GF-D8 (cell line): Measurements from ENCODE around the gene EFNA3.

ENCODE experiments used
- DNase-seq: peaks from one replicate; lab custom pipeline; 2025; lab: John Stamatoyannopoulos, UW

EFNA3 gene

GRCh38 chr1:155048449-155049334, 29.9 kb upstream of the EFNA3 start:
- no peak for DNase-seq

DNA sequence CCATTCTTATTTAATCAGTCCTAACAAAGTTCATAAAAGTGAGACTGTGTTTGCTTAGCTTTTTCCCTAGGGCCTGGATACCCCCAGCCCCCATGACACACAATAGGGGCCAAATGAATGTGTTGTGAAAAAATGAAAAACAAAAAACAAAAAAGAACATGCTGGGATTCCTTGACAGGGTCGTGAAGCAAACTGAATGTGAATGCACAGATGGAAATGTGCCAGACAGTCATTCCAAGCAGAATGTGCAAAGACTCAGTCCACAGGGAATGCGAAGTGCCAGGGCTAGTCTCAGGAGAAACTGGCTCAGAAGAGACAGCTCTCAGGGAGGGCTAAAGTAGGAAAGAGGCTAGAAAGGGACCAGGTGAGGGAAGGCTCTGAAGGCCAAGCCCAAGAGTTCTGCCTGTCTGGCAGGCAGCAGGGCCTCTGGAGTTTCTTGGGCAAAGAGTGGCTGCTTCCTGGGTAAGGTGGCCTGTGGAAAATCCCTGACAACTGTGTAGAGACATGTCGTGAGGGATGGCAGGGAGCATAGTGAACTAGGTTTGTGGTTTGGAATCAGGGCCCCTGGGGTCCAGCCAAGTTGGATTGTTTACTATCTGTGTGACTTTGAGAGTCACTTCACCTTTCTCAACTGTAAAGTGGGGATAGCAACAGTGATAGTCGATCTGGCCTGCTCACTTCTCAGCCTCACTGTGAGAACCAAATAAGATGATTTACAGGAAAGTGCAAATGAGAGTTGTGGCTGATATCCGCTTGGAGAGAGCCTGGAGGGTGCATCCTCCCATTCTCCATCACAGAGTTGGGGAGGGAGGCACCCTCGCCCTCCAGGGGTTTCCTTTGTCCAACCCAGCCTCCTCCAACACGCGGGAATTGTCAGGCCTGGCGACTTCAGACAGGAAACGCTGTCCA, 28.7 kb upstream of the EFNA3 start:
- DNase-seq, result no peak

- peak; percentile 57 for DNase-seq
These were observed 27.9 kb upstream of the EFNA3 start, which contains the start of gene ADAM15 for GRCh38 chr1:155050560-155051341. Gene ADAM15, plus strand, starts transcription at chr1:155051316. Its CDS starts 71 bp downstream, at chr1:155051387.

DNA sequence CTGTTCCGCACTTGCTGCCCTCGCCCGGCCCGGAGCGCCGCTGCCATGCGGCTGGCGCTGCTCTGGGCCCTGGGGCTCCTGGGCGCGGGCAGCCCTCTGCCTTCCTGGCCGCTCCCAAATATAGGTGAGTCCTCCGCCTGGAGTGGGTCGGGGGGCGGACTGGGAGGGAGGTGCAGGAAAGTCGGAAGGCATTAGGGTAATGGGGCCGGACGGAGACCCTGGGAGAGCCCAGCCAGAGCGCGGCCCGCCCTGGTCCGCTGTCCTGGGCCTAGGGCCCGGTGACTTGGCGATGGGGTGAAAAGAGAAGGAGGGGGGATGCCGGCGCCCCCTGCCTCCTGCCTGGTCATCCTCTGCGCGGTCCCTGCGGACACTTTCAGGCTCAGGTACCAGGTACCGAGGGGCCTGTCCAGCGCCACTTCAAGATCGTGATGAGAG, 27.3 kb upstream of the EFNA3 start:
- no peak for DNase-seq

DNA sequence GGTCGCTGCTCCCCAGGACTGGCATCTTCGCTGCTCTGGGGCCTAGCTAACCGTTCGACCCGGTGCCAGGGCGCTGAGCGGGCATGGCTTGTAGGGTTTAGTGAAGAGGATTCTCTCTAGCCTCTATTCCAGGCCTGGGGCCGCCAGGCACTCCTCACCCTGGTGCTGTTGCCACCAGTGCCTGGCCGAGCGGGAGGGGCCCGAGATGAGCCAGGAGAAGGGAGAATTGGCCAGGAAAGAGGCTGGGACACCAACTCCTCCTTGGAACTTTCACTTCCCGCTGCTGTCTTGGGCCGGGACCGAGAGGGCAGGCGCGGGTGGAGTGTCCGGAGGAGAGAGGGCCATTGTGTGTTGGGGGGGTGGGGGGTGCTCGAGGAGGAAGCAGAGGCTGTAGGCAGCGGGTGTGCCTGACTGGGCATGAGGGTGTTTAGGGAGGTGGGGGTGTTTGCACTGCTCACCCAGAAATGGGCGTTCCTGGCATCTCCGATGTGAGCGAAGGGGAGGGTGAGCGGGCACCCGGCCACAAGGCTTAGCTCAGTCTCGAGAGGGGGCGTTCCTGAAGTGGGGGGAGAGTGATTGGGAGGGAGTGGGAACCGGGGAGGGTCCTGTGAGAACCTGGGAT, 26.7 kb upstream of the EFNA3 start:
- no peak for DNase-seq

- DNase-seq, result no peak
These were observed 25.9 kb upstream of the EFNA3 start for GRCh38 chr1:155052439-155053395.

- DNase-seq, result no peak
These were observed 25.0 kb upstream of the EFNA3 start for GRCh38 chr1:155053531-155054105.

GRCh38 chr1:155057104-155057503, 21.5 kb upstream of the EFNA3 start:
- DNase-seq, result no peak

- DNase-seq, result no peak
These were observed 20.8 kb upstream of the EFNA3 start for GRCh38 chr1:155057788-155058211.

- no peak for DNase-seq
These were observed 17.9 kb upstream of the EFNA3 start for GRCh38 chr1:155060736-155061135.

DNA sequence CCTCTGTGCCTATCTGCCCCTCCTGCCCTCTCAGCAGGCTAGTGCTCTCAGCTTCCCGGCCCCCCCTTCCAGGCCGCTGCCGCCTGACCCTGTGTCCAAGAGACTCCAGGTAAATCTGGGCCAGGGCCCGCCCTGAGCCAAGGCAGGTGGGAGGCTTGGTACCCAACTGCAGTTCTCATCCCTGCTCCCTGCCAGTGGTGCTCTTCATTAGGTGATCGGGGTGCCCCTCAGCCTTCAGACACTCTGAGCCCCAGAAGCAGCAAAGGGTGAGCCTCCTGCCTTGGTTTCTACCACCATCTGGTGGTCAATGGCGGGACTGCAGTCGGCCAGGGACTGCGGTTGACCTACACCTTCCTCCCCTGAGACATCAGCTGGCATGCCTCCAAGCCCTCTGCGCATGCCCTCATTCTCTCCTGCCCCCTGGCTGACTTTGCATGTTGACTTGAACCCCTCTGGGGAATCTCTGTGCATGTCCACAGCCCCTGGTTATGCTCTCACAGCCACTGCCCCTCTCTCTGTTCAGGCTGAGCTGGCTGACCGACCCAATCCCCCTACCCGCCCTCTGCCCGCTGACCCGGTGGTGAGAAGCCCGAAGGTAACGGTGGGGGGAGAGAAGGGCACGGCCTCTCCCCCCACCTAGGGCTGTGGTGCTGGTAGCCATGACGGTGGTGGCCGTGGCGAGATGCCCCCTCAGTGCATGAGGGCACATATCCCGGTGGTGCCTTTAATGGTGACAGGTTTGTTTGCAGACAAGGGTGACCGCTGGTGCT, 17.1 kb upstream of the EFNA3 start:
- DNase-seq, result peak; percentile 26

- DNase-seq, result no peak
These were observed 16.4 kb upstream of the EFNA3 start for GRCh38 chr1:155062151-155062686.

GRCh38 chr1:155062702-155063411, 15.8 kb upstream of the EFNA3 start:
- no peak for DNase-seq

DNA sequence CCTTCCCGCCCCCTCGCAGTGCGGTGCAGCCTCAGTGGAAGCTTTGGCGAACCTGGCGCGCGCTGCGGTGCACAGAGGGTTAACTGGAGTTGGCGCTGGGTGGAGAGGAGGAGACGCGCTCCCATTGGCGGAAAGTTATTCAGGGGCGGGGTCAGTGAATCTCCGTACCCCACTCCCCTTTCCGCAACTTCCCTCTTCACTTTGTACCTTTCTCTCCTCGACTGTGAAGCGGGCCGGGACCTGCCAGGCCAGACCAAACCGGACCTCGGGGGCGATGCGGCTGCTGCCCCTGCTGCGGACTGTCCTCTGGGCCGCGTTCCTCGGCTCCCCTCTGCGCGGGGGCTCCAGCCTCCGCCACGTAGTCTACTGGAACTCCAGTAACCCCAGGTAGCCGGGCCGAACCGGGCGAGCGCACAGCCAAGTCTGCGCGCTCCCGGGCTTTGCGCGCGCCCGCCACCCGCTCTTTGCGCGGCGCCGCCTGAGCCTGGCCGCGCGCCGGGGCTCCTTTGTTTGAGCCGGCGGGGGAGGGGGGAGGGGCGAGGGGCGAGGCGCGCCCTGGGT, 15.0 kb upstream of the EFNA3 start, which contains the start of gene EFNA4:
EFNA4 (plus strand) TSS at position 191 of the 561 bp plus-strand sequence; CDS start at position 275, 84 bp downstream.
- peak; percentile 21 for DNase-seq

DNA sequence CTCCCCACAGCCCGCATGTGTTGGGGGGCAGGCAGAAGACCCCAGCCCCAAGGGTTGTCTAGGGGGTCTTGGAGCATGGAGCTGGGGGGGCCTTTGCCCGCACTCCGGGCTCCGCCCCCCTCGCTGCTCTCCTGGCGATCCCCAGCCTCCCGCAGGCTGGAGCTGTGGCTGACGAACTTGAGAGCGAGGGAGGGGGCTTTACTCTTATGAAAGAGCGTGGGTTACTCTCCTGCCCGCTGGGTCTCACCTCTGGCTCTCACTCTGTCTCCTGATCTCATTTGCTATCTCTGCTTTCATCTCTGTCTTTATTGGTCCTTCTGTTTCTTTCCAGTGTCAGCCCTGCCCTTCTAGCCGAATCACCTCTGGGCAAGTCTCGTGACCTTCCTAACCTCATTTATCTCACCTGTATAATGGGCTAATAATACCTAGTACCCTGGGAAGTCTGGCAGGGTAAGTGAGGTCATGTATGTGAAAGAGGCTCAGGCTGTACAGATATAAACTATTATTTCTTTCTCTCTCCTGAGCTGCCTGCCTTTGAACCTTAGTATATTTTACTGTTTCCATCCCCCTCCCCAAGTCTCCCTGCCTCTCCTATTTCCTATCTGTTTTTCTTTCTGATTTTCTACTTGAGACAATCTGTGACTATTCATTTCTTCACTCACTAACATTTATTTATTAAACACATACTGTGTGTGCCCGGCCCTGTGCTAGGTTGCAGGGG, 14.4 kb upstream of the EFNA3 start:
- DNase-seq, result no peak

DNA sequence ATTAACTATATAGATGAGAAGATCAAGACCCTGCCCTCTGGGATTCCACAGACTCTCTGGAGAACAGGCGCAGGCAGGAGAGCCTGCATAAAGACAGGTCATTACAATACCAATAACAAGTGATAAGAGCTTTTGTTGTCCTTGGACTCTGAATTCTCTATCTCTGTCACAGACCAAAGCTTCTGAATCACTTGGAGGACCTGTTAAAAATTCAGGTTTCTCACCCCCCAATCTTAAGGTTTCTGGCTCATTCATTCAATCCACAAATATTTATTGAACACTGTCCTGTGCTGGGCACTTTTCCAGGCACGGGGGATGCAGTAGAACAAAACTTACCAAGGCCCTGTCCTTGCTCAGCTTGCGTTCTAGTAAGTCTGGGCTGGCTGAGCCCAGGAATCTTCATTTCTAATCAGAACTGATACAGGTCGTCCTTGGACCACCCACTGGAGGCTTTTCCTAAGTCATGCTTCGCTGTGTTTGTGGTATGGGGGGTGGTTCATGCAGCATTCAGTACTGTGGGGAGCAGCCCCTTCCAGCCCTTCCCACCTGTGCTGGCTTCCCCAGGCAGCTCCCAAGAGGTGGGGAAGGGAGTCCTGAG, 13.7 kb upstream of the EFNA3 start:
- DNase-seq, result no peak

DNA sequence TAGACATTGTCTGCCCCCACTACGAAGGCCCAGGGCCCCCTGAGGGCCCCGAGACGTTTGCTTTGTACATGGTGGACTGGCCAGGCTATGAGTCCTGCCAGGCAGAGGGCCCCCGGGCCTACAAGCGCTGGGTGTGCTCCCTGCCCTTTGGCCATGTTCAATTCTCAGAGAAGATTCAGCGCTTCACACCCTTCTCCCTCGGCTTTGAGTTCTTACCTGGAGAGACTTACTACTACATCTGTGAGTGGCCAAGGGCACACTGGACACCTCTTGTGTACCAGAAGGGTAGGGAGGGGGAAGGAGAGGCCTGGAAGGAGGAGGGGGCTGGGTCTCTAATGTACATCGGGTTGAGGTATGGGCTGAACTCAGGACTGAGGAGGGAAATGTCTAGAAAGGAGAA, 11.9 kb upstream of the EFNA3 start:
- no peak for DNase-seq
